PFSK-1 (cell line): ENCODE measurements around the gene POLR1A.

Experiments used
- FOXP2 ChIP-seq: optimal IDR thresholded peaks from 2 replicates; pipeline ENCODE3; 2011; ENCODE audit warnings: borderline replicate concordance, control low read depth, inconsistent platforms; ENCODE audit not compliant: insufficient read depth; ENCODE audit errors: extremely low read length, extremely low read depth
- POLR2AphosphoS5 ChIP-seq: IDR thresholded peaks from 2 replicates; pipeline ENCODE4 v1.6.1; 2012; ENCODE audit warnings: low read depth, mild to moderate bottlenecking, control low read depth, low read length, moderate library complexity
- SIN3A ChIP-seq: IDR thresholded peaks from 2 replicates; pipeline ENCODE4 v1.6.1; 2012; ENCODE audit warnings: mild to moderate bottlenecking, low read length, moderate library complexity, borderline replicate concordance; ENCODE audit not compliant: insufficient read depth
- TAF1 ChIP-seq: IDR thresholded peaks from 2 replicates; pipeline ENCODE4 v1.6.1; 2012; ENCODE audit warnings: low read length, control low read depth, borderline replicate concordance; ENCODE audit not compliant: insufficient read depth
- TF ChIP-seq, protein P1 (sequence below), 2 experiments: IDR thresholded peaks; 2 replicates each; pipeline versions ENCODE4 v1.6.1 to v1.8.0; 2011 to 2012; ENCODE audit warnings: low read depth in 2 of 2, low read length in 2 of 2, control low read depth in 1 of 2, inconsistent platforms in 1 of 2, mild to moderate bottlenecking in 1 of 2, moderate library complexity in 1 of 2; ENCODE audit not compliant: insufficient read depth in 1 of 2

POLR1A gene

DNA sequence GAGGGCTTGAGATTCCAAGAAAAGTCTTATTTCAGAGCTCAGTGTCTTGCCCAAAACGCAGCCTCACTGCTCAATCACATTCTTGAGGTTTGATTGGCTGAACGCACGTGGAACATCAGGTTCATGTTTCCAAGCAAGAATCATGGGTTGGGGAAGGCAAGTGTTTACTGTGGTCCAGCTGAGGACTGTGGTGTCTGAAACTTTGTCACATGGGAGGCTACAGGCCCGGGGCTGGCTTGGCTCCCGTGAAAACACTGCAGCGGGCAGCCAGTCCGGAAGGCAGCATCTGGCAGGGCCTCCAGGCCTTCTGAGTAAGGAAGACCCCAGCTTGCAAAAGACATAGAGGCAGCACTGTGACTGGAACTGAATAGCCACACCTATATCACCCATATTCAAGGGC lies 84.7 kb downstream of the POLR1A start:
- TF ChIP-seq TAF1 (no peak), POLR2AphosphoS5 (no peak), SIN3A (no peak), FOXP2 (no peak)
- TF ChIP-seq, protein P1, sequence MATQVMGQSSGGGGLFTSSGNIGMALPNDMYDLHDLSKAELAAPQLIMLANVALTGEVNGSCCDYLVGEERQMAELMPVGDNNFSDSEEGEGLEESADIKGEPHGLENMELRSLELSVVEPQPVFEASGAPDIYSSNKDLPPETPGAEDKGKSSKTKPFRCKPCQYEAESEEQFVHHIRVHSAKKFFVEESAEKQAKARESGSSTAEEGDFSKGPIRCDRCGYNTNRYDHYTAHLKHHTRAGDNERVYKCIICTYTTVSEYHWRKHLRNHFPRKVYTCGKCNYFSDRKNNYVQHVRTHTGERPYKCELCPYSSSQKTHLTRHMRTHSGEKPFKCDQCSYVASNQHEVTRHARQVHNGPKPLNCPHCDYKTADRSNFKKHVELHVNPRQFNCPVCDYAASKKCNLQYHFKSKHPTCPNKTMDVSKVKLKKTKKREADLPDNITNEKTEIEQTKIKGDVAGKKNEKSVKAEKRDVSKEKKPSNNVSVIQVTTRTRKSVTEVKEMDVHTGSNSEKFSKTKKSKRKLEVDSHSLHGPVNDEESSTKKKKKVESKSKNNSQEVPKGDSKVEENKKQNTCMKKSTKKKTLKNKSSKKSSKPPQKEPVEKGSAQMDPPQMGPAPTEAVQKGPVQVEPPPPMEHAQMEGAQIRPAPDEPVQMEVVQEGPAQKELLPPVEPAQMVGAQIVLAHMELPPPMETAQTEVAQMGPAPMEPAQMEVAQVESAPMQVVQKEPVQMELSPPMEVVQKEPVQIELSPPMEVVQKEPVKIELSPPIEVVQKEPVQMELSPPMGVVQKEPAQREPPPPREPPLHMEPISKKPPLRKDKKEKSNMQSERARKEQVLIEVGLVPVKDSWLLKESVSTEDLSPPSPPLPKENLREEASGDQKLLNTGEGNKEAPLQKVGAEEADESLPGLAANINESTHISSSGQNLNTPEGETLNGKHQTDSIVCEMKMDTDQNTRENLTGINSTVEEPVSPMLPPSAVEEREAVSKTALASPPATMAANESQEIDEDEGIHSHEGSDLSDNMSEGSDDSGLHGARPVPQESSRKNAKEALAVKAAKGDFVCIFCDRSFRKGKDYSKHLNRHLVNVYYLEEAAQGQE (IDR thresholded peaks at IDR 0.05; ENCODE audit: insufficient read depth in 1 of 2, low read depth in 2 of 2, low read length in 2 of 2), result no peak

DNA sequence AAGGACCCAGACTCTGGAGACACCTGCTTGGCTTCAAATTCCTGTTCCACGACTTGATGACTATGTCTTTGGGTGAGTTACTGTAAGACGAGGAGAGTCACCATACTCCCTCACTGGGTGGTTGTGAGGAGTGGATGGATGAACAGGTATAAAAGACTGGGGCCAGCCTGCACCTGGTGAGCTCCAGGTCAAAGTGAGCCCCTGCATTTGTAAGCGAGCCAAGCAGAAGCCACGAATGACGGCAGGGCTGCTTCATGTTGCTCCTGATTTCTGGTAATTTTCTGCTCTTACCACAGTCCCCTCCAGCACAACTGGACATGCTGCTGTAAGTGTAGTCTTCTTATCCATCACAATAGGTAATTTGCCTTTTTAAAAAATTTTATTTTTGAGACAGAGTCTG lies 86.6 kb downstream of the POLR1A start:
- TF ChIP-seq, protein P1 (IDR thresholded peaks at IDR 0.05; ENCODE audit: insufficient read depth in 1 of 2, low read depth in 2 of 2, low read length in 2 of 2), result no peak
- TF ChIP-seq SIN3A (no peak), TAF1 (no peak), FOXP2 (no peak), POLR2AphosphoS5 (no peak)

DNA sequence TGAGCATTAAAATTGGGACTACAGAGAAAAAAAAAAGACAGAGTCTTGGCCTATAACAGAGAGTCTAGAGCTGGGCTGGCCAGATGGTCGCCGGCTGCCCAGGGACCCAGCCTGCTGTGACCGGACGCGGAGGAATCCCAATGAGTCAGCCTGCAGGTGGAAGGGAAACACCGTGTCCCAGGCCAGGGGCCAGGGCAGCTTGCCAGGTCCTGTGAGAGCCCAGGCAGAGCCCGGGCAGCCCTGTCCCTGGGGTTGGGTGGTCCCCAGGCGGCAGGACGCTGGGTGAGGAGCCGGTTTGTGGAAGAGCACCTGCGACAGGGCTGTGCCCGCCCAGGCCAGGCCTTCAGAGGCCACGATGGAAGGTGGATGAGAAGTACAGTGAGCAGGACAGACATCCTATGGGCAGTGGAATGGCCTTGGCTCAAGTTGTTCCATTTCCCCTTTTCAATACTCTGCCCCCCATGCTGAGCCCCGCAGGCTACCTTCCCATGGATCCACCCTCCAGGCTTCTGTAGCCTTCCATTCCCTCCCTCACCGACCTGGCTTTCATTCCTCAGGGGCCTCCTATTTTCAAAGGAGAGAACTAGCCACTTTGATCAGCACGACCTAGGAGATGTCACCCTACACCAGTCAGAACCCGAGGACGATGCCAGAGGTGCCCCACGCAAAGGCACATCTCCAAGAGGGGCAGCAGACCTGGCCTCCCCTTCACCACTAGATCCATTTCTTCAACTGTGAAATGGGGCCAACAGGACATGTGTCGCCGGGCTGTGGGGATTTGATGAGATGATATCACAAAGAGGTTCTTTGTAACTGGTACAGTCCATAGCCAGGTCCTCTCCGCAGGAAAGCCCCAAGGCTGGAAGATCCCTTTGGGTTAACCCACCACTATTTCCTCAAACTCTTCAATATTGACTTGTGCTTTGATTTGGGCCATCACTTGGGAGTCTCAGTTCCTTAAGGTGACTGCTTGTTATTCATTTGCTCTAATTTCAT lies 87.5 kb downstream of the POLR1A start:
- no peak for TF ChIP-seq TAF1
- TF ChIP-seq, protein P1 (IDR thresholded peaks at IDR 0.05; ENCODE audit: insufficient read depth in 1 of 2, low read depth in 2 of 2, low read length in 2 of 2), result no peak
- no peak for TF ChIP-seq SIN3A
- no peak for TF ChIP-seq POLR2AphosphoS5
- TF ChIP-seq FOXP2, result no peak

DNA sequence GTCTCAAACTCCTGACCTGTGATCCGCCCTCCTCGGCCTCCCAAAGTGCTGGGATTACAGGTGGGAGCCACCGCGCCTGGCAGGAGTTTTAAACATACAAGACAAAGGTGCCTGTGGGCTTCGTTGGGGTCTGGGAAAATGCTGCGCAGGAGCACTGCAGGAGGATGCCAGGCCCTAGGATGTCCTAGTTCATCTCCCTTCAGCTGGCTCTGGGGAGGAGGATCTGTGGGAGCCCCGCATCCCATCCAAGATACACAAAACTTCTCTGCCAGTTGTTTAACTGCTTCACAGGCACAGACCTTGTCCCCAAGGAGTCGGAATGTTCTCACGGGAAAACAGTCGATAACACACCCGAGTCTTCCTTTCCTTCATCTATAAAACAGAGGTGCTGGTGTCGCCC lies 89.1 kb downstream of the POLR1A start:
- TF ChIP-seq POLR2AphosphoS5 (no peak), FOXP2 (no peak), TAF1 (no peak), SIN3A (no peak)
- TF ChIP-seq, protein P1 (IDR thresholded peaks at IDR 0.05; ENCODE audit: insufficient read depth in 1 of 2, low read depth in 2 of 2, low read length in 2 of 2), result no peak
